Adrenal gland (tissue), 19 donors: Measurements from ENCODE around the gene PEX5. TPM values are rescaled to one million over a fixed set of nuclear protein-coding genes. Genes with fewer than 3 reads are reported as not detected.

Source experiments
- DNase-seq, 7 donors: peaks; one replicate each; pipeline ENCODE4 v3.0.0-alpha.2; 2019 to 2020
- H3K27ac ChIP-seq, 5 donors: fragments of 200-600 bp; sonication (generic) in 4 of 5; 1 replicate in 3 of 5; 2 replicates in 2 of 5; pipeline versions ENCODE4 v1.5.1 to v1.8.0; 2016 to 2020; ENCODE audit warnings: mild to moderate bottlenecking in 1 of 5
- H3K27me3 ChIP-seq: fragments of 200-600 bp; 2 replicates; pipeline ENCODE4 v1.8.0; 2021
- H3K36me3 ChIP-seq, 2 donors: fragments of 200-600 bp; replicated peaks in 1 of 2; 1 replicate in 1 of 2; 2 replicates in 1 of 2; pipeline versions ENCODE4 v1.5.1 to v1.8.0; 2018 to 2022
- H3K4me1 ChIP-seq, 2 donors: fragments of 200-600 bp; replicated peaks in 1 of 2; 1 replicate in 1 of 2; 2 replicates in 1 of 2; pipeline versions ENCODE4 v1.5.1 to v1.8.0; 2018 to 2021
- H3K4me3 ChIP-seq, 4 donors: fragments of 200-600 bp; sonication (generic) in 3 of 4; one replicate each; pipeline ENCODE4 v1.5.1; 2016 to 2018
- H3K9me3 ChIP-seq, 3 donors: fragments of 200-600 bp; sonication (generic) in 1 of 3; replicated peaks in 1 of 3; 1 replicate in 2 of 3; 2 replicates in 1 of 3; pipeline versions ENCODE4 v1.5.1 to v1.8.0; 2016 to 2021
- POLR2A ChIP-seq, 2 donors: fragments of 450-650 bp; IDR thresholded peaks; one replicate each; pipeline ENCODE4 v1.6.1; 2017; ENCODE audit warnings: antibody characterized with exemption in 2 of 2, mild to moderate bottlenecking in 2 of 2, moderate library complexity in 1 of 2
- WGBS, 4 donors: extraction: QIAGEN DNeasy Blood & Tissue Kit in 2 of 4; methylation state at CpG; one replicate each; pipeline versions ENCODE4 v1.1.5 to v1.1.7; 2013 to 2017; 5-methylcytosine and 5-hydroxymethylcytosine counted together
- intact Hi-C, 2 donors: fragments of 100-400 bp; cut with DNase I; formaldehyde crosslinking; loops; one replicate each; pipeline versions ENCODE4 v1.14.1 to v1.15.0; 2022 to 2023
- long read RNA-seq, 10 donors: library from polyadenylated mRNA in 3 of 10; unstranded in 2 of 10; stranded (forward) in 1 of 10; transcript quantifications; one replicate each; pipeline ENCODE4 v2.0.0 and lab custom pipeline, GENCODE V29; 2021 to 2026
- polyA plus RNA-seq, 3 donors: library from polyadenylated mRNA; stranded (reverse); fragments of 200-250 nt in 2 of 3; fragments of 350-450 nt in 1 of 3; fragmentation: Illumina TruSeq in 1 of 3; extraction: RNeasy Lipid Tissue Mini Kit (QIAGEN cat#74804) in 1 of 3; gene quantifications; one replicate each; pipeline ENCODE4 v1.2.3, GENCODE V29; 2013 to 2014
- total RNA-seq, 9 donors: library from RNA; depleted of rRNA in 4 of 9; stranded (reverse); fragments of >200 nt in 4 of 9; fragments of 120-200 nt in 1 of 9; fragmentation: NEBNext Ultra II Directional in 1 of 9; extraction: Animal tissue kit (Norgen Biotek cat#: 25700) in 1 of 9; gene quantifications; one replicate each; pipeline versions ENCODE4 v1.1.0 to v1.2.4, GENCODE V29; 2013 to 2023
- TF ChIP-seq, protein P1 (sequence below), 6 experiments: fragments of 450-650 bp in 4 of 6; fragments of 200-600 bp in 2 of 6; sonication (generic) in 1 of 6; IDR thresholded peaks; 1 replicate in 5 of 6; 2 replicates in 1 of 6; pipeline versions ENCODE4 v1.5.1 to v1.8.0; 2016 to 2021; ENCODE audit warnings: antibody characterized with exemption in 6 of 6, mild to moderate bottlenecking in 2 of 6, moderate library complexity in 1 of 6
- donor health status: healthy with polysubstance abuse.
- donor health status: Bipolar disorder and iron deficiency.
- donor health status: DM: yes; HTN: yes; CAD: no.
- donor health status: DM: no; HTN: no; CAD: no.
- donor health status: DM: no; HTN: no; CAD: no.
- donor health status: DM: yes; HTN: yes; CAD: no.

The PEX5 gene
- 10 to 100 TPM; 29.8 to 65.0 (median 46.0) TPM for total RNA-seq
- polyA plus RNA-seq, result 10 to 100 TPM; 22.4 to 31.5 (median 23.4) TPM
- long read RNA-seq, donor 1, partial matches to known transcripts, result 0 of 2 reads
- long read RNA-seq, donor 1, other reads (novel, unspliced or antisense), result 0 of 2 reads
- long read RNA-seq, donor 2, partial matches to known transcripts, result 0 of 1 reads
- long read RNA-seq, donor 2, other reads (novel, unspliced or antisense), result 0 of 1 reads
- long read RNA-seq, donor 3, partial matches to known transcripts, result 0 of 3 reads
- long read RNA-seq, donor 3, other reads (novel, unspliced or antisense), result 0 of 3 reads
- long read RNA-seq, donor 4, result 0 reads
- long read RNA-seq, donor 5, transcript PEX5-205 (16 exons, 2,477 nt), result minor isoform, 6 of 68 reads
- long read RNA-seq, donor 5, transcript PEX5-201 (15 exons, 3,252 nt), result major isoform, 18 of 68 reads
- long read RNA-seq, donor 5, partial matches to known transcripts, result 10 of 68 reads
- long read RNA-seq, donor 5, other reads (novel, unspliced or antisense), result 32 of 68 reads
- long read RNA-seq, donor 6, partial matches to known transcripts, result 1 of 5 reads
- long read RNA-seq, donor 6, other reads (novel, unspliced or antisense), result 4 of 5 reads
- long read RNA-seq, donor 7, partial matches to known transcripts, result 8 of 8 reads
- long read RNA-seq, donor 7, other reads (novel, unspliced or antisense), result 0 of 8 reads
- long read RNA-seq, donor 8, partial matches to known transcripts, result 0 of 4 reads
- long read RNA-seq, donor 8, other reads (novel, unspliced or antisense), result 0 of 4 reads
- long read RNA-seq, donor 9, partial matches to known transcripts, result 0 of 2 reads
- long read RNA-seq, donor 9, other reads (novel, unspliced or antisense), result 0 of 2 reads
- long read RNA-seq, donor 10, result 0 reads

DNA sequence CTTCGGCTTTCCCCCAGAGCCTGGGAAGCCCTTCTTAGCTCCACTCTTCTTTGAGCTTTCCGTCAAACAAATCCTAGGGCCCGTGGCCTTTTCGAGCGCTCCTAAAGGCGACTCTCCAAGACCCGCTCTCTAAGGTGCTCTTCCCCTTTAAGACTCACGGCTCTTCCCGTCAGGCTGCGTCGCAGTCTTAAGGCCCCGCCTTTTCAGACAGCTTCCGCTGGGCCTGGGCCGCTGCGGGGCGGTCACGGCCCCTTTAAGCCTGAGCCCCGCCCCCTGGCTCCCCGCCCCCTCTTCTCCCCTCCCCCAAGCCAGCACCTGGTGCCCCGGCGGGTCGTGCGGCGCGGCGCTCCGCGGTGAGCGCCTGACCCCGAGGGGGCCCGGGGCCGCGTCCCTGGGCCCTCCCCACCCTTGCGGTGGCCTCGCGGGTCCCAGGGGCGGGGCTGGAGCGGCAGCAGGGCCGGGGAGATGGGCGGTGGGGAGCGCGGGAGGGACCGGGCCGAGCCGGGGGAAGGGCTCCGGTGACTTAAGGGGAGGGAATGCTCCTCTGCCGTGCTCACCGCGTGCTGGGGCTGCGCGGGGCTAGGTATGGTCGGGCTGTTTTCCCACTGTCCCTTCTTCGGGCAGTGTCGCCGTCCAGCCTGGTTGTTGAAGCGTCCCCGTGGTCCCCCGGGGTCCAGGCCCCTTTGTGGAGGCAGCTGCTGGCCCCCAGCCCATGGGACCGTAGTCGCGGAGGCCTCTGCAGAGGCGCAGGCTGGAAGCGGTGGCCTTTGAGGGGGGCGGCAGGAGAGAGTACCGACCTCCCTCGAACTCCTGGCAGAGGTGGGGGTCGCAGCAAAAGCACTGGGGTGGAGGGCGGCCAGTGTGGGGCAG, at the start of gene PEX5:
TSS of gene PEX5 (plus strand) at position 289 of the 870 bp plus-strand sequence. CDS start 692 bp downstream, outside the sequence.
- no peaks in the 10 kb centered on the region for H3K9me3 ChIP-seq
- peaks cover 10 to 17% of the 10 kb centered on the region in 2 donors for H3K4me1 ChIP-seq
- H3K36me3 ChIP-seq, result peaks cover 0 to 15% of the 10 kb centered on the region in 2 donors
- peak; percentile 35 to 70 for TF ChIP-seq POLR2A (IDR thresholded peaks at IDR 0.05)
- TF ChIP-seq, protein P1, sequence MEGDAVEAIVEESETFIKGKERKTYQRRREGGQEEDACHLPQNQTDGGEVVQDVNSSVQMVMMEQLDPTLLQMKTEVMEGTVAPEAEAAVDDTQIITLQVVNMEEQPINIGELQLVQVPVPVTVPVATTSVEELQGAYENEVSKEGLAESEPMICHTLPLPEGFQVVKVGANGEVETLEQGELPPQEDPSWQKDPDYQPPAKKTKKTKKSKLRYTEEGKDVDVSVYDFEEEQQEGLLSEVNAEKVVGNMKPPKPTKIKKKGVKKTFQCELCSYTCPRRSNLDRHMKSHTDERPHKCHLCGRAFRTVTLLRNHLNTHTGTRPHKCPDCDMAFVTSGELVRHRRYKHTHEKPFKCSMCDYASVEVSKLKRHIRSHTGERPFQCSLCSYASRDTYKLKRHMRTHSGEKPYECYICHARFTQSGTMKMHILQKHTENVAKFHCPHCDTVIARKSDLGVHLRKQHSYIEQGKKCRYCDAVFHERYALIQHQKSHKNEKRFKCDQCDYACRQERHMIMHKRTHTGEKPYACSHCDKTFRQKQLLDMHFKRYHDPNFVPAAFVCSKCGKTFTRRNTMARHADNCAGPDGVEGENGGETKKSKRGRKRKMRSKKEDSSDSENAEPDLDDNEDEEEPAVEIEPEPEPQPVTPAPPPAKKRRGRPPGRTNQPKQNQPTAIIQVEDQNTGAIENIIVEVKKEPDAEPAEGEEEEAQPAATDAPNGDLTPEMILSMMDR (IDR thresholded peaks at IDR 0.05), result no peak
- intact Hi-C loops, result no loop called here
- H3K27ac ChIP-seq, result peak within 1 kb of the TSS; percentile 32 to 95 (median 91)
- WGBS, 4 donors, result 0 to 2% (median 1%) methylated on average over 10 to 68 of the region's 68 CpGs
- peak within 1 kb of the TSS; percentile 71 to 91 (median 86) for H3K4me3 ChIP-seq
- H3K27me3 ChIP-seq, result no peaks in the 10 kb centered on the region
- DNase-seq, result peak; percentile 90 to 95 (median 91)

DNA sequence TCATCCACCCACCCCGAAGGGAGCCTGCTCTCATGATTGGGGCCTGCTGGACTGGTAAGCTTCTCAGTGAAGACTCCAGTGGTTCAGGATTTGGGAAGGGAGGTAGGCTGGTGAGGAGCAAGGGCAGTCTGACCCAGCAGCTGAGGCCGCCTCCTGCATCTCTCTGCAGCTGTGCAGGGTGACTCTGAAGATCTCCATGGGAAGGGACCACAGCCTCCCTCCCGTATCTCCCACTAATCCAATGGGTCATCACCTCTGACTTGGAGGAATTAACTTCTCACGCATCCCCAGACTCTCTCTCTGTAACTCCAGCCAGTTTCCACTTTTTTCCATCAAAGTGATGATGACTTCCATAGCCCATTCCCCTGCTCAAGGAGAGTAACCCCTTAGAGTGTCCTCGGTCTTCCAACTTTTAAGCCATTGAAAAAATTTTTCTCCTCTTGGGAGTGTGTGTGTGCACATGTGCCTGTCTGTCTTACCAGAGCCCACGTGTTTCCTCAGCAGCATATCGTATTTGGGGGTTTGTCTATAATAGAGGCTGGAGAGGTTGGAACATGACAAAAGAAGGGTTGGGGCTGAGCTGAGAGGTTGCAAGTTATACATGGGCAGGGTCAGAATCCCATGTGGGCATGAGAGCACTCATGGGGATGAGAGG, 48.0 kb upstream of the PEX5 start:
- DNase-seq, result no peak
- H3K9me3 ChIP-seq, result no peaks in the 10 kb centered on the region
- intact Hi-C loops, result no loop called here
- WGBS, 4 donors, result 84 to 93% (median 91%) methylated on average over 6 to 7 of the region's 7 CpGs
- TF ChIP-seq POLR2A (IDR thresholded peaks at IDR 0.05), result no peak
- TF ChIP-seq, protein P1 (IDR thresholded peaks at IDR 0.05), result no peak
- no peak overlapping the region for H3K4me3 ChIP-seq
- no peak overlapping the region for H3K27ac ChIP-seq
- H3K4me1 ChIP-seq, result no peaks in the 10 kb centered on the region
- H3K36me3 ChIP-seq, result peaks cover 0 to 41% of the 10 kb centered on the region in 2 donors
- H3K27me3 ChIP-seq, result no peaks in the 10 kb centered on the region

DNA sequence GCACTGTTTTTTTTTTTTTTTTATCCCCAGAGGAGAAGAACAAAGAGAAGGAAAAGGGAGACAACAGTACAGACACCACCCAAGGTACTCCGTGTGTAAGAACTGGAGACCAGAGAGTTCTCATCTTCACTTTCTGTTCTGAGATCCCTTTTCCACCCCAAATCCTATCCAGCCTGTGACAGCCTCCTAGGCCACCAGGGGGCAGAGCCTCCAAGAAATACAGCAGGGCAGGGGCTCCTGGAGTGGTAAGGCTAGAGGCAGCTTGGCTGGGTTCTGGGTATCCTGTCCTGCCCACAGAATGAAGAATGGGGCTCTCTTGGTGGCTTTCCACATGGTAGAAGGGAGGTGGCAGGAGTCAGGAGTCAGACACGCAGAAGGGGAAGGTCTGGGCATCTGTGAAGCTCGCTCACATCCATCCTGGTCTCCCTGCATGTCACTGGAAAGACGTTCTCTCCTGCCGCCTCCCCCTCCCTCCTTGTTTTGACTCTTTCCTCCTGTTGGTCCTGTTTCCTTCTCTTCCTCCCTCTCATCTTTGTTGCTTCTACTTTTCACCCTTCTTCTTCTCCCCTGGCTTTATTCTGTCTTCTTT, 47.3 kb upstream of the PEX5 start:
- peak in 6 of 7 donors; percentile 42 to 74 (median 62) for DNase-seq
- TF ChIP-seq, protein P1 (IDR thresholded peaks at IDR 0.05), result peak; percentile 36 to 65 (median 60)
- no peak for TF ChIP-seq POLR2A (IDR thresholded peaks at IDR 0.05)
- no peak overlapping the region for H3K27ac ChIP-seq
- intact Hi-C loops, result no loop called here
- H3K4me1 ChIP-seq, result no peaks in the 10 kb centered on the region
- no peaks in the 10 kb centered on the region for H3K9me3 ChIP-seq
- peaks cover 0 to 41% of the 10 kb centered on the region in 2 donors for H3K36me3 ChIP-seq
- H3K4me3 ChIP-seq, result no peak overlapping the region
- WGBS, 4 donors, result 73 to 85% (median 81%) methylated on average over 5 of the region's 5 CpGs
- no peaks in the 10 kb centered on the region for H3K27me3 ChIP-seq
